Measurements from ENCODE around the gene KCTD8.
"Not testable (repeated sequence)": the region's sequence is repeated elsewhere in the genome, so short reads cannot be mapped to it uniquely, and the experiment has no call there.

Gene KCTD8

DNA sequence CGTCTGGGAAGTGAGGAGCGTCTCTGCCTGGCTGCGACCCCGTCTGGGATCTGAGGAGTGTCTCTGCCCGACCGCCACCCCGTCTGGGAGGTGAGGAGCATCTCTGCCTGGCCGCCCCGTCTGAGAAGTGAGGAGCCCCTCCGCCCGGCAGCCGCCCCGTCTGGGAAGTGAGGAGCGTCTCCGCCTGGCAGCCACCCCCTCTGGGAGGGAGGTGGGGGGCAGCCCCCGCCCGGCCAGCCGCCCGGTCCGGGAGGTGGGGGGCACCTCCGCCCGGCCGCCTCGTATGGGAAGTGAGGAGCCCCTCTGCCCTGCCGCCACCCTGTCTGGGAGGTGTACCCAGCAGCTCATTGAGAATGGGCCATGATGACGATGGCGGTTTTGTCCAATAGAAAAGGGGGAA lies 280.8 kb downstream of the KCTD8 start:
- H3K9me3 ChIP-seq (ENCODE audit: control insufficient read depth, low read length); H3K36me3 ChIP-seq (ENCODE audit: control insufficient read depth, insufficient read depth, low read length); DNase-seq; H3K27ac ChIP-seq (ENCODE audit: insufficient read depth, low read length, poor library complexity, severe bottlenecking); H3K27me3 ChIP-seq (replicated peaks; ENCODE audit: control insufficient read depth, insufficient read depth, low read length, poor library complexity, severe bottlenecking); H3K4me1 ChIP-seq (ENCODE audit: control insufficient read depth, insufficient read depth, low read length, poor library complexity, severe bottlenecking); H3K4me3 ChIP-seq (ENCODE audit: insufficient read depth, low read depth, low read length, poor library complexity, severe bottlenecking): not testable (repeated sequence)

DNA sequence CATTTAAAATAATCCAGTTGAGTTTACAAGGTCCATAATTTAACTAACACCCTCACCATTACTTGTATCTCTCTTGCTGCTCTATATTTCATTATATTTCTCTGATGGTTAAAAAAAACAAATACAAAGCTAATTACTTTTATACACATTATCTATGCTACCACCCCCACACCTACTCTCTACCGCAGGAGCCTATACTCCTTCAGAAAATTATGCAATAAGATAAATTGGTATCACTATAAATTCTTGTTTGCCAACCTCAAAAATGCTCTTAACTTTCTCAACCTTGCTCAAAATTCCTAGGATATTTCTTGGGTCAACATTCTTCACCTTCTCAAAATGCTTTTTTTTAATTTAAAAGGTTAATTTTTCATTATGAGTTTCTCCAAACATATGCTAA lies 282.7 kb downstream of the KCTD8 start:
- H3K27ac ChIP-seq (ENCODE audit: insufficient read depth, low read length, poor library complexity, severe bottlenecking) = no peak overlapping the region
- H3K4me1 ChIP-seq (ENCODE audit: control insufficient read depth, insufficient read depth, low read length, poor library complexity, severe bottlenecking) = no peaks in the 10 kb centered on the region
- no peaks in the 10 kb centered on the region for H3K36me3 ChIP-seq (ENCODE audit: control insufficient read depth, insufficient read depth, low read length)
- no peaks in the 10 kb centered on the region for H3K9me3 ChIP-seq (ENCODE audit: control insufficient read depth, low read length)
- H3K4me3 ChIP-seq (ENCODE audit: insufficient read depth, low read depth, low read length, poor library complexity, severe bottlenecking) = no peak overlapping the region
- no peak for DNase-seq
- H3K27me3 ChIP-seq (replicated peaks; ENCODE audit: control insufficient read depth, insufficient read depth, low read length, poor library complexity, severe bottlenecking) = no peaks in the 10 kb centered on the region

DNA sequence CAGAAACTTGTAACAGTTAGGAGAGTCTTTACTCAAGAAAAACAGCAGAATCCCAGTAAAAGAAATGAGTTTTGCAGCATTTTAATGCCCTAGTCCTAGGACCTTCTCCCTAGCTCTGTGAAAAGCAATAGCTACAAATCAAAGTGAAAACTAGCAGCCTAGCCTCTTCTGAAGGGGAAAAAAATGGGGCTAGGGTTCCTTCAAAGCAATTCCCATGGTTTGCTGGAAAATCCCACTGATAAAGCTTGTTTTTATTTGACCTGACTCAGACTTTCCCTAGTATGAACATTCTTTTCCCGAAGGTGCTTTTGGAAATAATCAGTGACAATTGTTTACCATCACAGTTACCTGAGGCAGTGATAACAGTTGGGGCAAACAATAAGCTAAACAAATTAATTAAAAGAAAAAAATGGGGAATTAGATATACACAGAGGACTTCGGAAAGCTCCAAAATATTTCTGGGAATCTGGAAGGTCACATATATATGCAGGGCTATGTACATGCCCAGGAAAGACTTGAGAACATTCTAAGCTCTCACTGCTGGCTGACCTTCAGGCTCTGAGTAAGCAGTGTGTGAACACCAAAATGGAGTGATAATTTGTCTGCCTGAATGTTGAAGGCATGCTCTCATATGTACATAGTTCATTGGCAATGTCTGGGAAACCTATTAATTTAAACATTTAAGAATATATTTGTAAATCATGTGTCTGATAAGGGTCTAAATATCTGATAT lies 285.9 kb downstream of the KCTD8 start:
- H3K4me1 ChIP-seq (ENCODE audit: control insufficient read depth, insufficient read depth, low read length, poor library complexity, severe bottlenecking) = no peaks in the 10 kb centered on the region
- H3K4me3 ChIP-seq (ENCODE audit: insufficient read depth, low read depth, low read length, poor library complexity, severe bottlenecking) = no peak overlapping the region
- no peak for DNase-seq
- no peaks in the 10 kb centered on the region for H3K36me3 ChIP-seq (ENCODE audit: control insufficient read depth, insufficient read depth, low read length)
- H3K27ac ChIP-seq (ENCODE audit: insufficient read depth, low read length, poor library complexity, severe bottlenecking) = no peak overlapping the region
- no peaks in the 10 kb centered on the region for H3K27me3 ChIP-seq (replicated peaks; ENCODE audit: control insufficient read depth, insufficient read depth, low read length, poor library complexity, severe bottlenecking)
- no peaks in the 10 kb centered on the region for H3K9me3 ChIP-seq (ENCODE audit: control insufficient read depth, low read length)

DNA sequence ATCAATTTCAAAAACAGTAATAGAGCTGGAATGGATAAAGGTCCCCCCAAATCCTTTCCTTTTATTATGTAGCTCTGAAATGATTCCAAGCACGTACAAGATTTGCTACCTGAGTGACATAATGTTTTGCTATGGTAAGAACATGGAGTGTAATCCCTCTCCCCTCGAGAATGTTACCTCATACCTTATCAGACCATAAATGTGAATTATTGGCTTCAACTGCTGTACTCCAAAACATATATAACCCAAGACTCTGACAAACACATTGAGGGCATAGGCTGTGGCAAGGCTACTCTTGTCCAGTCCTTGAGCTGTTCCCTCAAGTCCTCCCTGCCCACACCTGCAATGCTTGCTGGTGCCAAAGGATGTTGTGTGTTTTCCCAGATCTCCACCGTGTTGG lies 286.9 kb downstream of the KCTD8 start:
- H3K27ac ChIP-seq (ENCODE audit: insufficient read depth, low read length, poor library complexity, severe bottlenecking) = no peak overlapping the region
- no peak overlapping the region for H3K4me3 ChIP-seq (ENCODE audit: insufficient read depth, low read depth, low read length, poor library complexity, severe bottlenecking)
- H3K4me1 ChIP-seq (ENCODE audit: control insufficient read depth, insufficient read depth, low read length, poor library complexity, severe bottlenecking) = no peaks in the 10 kb centered on the region
- no peaks in the 10 kb centered on the region for H3K9me3 ChIP-seq (ENCODE audit: control insufficient read depth, low read length)
- no peak for DNase-seq
- H3K27me3 ChIP-seq (replicated peaks; ENCODE audit: control insufficient read depth, insufficient read depth, low read length, poor library complexity, severe bottlenecking) = no peaks in the 10 kb centered on the region
- H3K36me3 ChIP-seq (ENCODE audit: control insufficient read depth, insufficient read depth, low read length) = no peaks in the 10 kb centered on the region

DNA sequence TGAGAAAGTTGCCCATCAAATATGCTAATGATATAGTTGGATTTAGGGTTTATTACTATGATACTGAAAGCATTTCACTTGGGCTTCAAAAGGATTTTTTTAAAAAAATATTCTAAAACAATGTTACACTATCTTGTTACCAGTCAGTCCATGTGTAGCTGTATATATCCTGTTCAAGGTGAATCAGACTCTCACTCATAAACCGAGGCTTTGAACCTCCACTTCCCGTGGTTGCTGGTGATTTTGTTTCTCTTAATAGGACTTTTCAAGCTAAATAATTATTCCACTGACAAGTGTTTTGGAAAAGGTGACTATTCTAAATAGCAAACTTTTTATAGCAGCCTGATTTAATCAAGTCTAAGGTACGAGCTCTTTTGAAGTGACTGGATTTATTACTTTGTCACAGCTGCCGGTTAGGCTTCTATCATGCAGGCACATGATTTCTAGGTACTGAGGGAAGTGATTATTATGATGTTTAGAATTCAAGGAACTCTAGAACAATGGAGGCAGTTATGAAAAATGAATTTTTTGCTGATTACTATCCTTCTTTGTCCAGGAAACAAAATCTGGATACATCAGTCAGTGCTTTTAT lies 287.7 kb downstream of the KCTD8 start:
- no peak overlapping the region for H3K27ac ChIP-seq (ENCODE audit: insufficient read depth, low read length, poor library complexity, severe bottlenecking)
- no peaks in the 10 kb centered on the region for H3K4me1 ChIP-seq (ENCODE audit: control insufficient read depth, insufficient read depth, low read length, poor library complexity, severe bottlenecking)
- H3K36me3 ChIP-seq (ENCODE audit: control insufficient read depth, insufficient read depth, low read length) = no peaks in the 10 kb centered on the region
- no peak overlapping the region for H3K4me3 ChIP-seq (ENCODE audit: insufficient read depth, low read depth, low read length, poor library complexity, severe bottlenecking)
- no peak for DNase-seq
- no peaks in the 10 kb centered on the region for H3K27me3 ChIP-seq (replicated peaks; ENCODE audit: control insufficient read depth, insufficient read depth, low read length, poor library complexity, severe bottlenecking)
- no peaks in the 10 kb centered on the region for H3K9me3 ChIP-seq (ENCODE audit: control insufficient read depth, low read length)

DNA sequence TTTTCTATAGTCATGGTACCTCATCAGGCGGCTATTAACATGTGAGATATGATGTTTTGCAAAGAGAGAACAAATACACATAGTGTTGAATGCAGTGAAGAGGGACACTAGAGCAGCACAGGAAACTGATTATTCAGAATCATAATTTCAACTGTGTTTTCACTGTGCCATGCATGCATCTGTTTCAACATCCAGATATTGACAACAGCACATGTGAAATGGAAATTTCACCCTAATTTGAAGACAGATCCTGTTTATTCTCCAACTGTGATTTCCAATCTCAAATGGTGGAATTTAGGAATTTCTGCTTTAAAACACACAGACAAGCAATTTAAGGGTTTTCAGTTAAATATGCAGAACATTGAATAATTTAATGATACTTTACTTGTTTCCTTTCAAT lies 288.6 kb downstream of the KCTD8 start:
- no peaks in the 10 kb centered on the region for H3K4me1 ChIP-seq (ENCODE audit: control insufficient read depth, insufficient read depth, low read length, poor library complexity, severe bottlenecking)
- H3K36me3 ChIP-seq (ENCODE audit: control insufficient read depth, insufficient read depth, low read length) = no peaks in the 10 kb centered on the region
- DNase-seq = no peak
- H3K27me3 ChIP-seq (replicated peaks; ENCODE audit: control insufficient read depth, insufficient read depth, low read length, poor library complexity, severe bottlenecking) = no peaks in the 10 kb centered on the region
- no peak overlapping the region for H3K4me3 ChIP-seq (ENCODE audit: insufficient read depth, low read depth, low read length, poor library complexity, severe bottlenecking)
- H3K9me3 ChIP-seq (ENCODE audit: control insufficient read depth, low read length) = no peaks in the 10 kb centered on the region
- no peak overlapping the region for H3K27ac ChIP-seq (ENCODE audit: insufficient read depth, low read length, poor library complexity, severe bottlenecking)

DNA sequence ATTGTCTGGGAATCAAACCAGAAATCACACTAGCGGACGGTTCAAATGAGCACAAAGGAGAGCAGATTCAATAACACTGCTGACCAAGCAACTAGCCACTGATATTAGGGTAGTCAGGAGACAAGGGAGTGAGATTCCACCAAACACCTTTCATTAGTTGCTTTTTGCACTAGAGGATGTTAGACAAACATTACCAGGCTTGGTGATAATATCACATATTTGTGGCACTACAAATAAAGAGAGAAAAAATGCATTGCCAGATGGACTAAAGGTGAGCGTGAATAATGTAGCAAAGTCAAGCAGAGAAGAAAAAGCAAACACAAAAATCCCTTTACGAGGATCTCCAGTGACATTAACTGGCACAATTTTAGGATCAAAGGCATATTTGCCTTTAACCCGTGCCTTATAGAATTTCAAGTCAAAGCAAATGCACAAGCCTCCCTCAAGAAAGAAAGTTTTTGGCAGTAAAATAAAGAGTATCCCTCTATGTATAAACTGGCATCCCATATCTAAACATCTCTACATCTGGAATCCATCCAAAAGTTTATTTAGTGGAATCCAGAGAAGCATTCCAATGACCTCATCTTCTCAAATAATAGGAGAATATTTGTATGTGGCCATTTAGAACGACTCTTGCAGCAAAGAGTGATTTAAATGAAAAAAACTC lies 290.9 kb downstream of the KCTD8 start:
- H3K36me3 ChIP-seq (ENCODE audit: control insufficient read depth, insufficient read depth, low read length) = no peaks in the 10 kb centered on the region
- no peaks in the 10 kb centered on the region for H3K27me3 ChIP-seq (replicated peaks; ENCODE audit: control insufficient read depth, insufficient read depth, low read length, poor library complexity, severe bottlenecking)
- H3K27ac ChIP-seq (ENCODE audit: insufficient read depth, low read length, poor library complexity, severe bottlenecking) = no peak overlapping the region
- H3K4me1 ChIP-seq (ENCODE audit: control insufficient read depth, insufficient read depth, low read length, poor library complexity, severe bottlenecking) = no peaks in the 10 kb centered on the region
- no peak overlapping the region for H3K4me3 ChIP-seq (ENCODE audit: insufficient read depth, low read depth, low read length, poor library complexity, severe bottlenecking)
- H3K9me3 ChIP-seq (ENCODE audit: control insufficient read depth, low read length) = no peaks in the 10 kb centered on the region
- DNase-seq = no peak

DNA sequence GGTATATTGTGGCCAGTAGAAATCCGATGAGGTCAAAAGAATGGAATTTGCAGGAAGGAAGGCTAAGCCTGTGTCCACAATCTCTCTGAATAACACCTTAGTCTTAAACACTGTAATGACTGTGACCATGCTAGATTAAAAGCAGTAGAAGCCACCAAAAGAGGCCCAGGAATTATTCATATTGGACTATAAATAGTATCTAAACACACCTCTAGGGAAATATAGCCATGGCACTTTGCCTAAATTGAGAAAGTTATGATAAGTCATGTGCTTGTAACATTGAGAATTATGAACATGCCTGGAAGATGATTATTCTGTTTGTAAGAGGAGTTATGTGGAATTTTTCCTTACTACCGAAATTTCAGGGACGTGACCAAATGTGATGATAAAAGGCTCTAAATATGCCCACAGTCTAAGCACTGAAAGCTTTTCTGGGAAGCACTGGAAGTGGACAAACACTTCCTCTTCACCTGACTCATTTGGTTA lies 298.5 kb downstream of the KCTD8 start:
- H3K4me3 ChIP-seq (ENCODE audit: insufficient read depth, low read depth, low read length, poor library complexity, severe bottlenecking) = no peak overlapping the region
- no peak overlapping the region for H3K27ac ChIP-seq (ENCODE audit: insufficient read depth, low read length, poor library complexity, severe bottlenecking)
- no peaks in the 10 kb centered on the region for H3K36me3 ChIP-seq (ENCODE audit: control insufficient read depth, insufficient read depth, low read length)
- no peaks in the 10 kb centered on the region for H3K4me1 ChIP-seq (ENCODE audit: control insufficient read depth, insufficient read depth, low read length, poor library complexity, severe bottlenecking)
- H3K27me3 ChIP-seq (replicated peaks; ENCODE audit: control insufficient read depth, insufficient read depth, low read length, poor library complexity, severe bottlenecking) = no peaks in the 10 kb centered on the region
- no peaks in the 10 kb centered on the region for H3K9me3 ChIP-seq (ENCODE audit: control insufficient read depth, low read length)
- no peak for DNase-seq

DNA sequence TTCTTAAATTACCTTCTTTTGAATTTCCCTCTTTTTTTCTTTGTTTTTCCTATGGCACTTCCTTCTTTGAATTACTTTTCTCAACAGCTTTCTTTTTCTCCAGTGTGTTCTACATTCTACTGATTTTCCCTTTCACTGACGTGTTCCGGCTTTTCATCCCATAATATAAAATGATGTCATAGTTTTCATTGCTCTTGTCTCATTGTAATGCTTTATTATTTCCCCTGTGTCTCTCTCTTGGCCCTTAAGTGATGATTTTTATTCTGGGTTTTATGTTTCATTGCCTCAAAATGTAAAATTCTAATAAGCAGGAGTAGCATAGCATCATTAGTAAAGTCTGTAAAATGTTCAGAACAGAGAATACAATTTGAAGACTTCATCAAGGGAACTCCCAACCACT lies 299.3 kb downstream of the KCTD8 start:
- no peaks in the 10 kb centered on the region for H3K4me1 ChIP-seq (ENCODE audit: control insufficient read depth, insufficient read depth, low read length, poor library complexity, severe bottlenecking)
- H3K4me3 ChIP-seq (ENCODE audit: insufficient read depth, low read depth, low read length, poor library complexity, severe bottlenecking) = no peak overlapping the region
- H3K27ac ChIP-seq (ENCODE audit: insufficient read depth, low read length, poor library complexity, severe bottlenecking) = no peak overlapping the region
- DNase-seq = no peak
- no peaks in the 10 kb centered on the region for H3K27me3 ChIP-seq (replicated peaks; ENCODE audit: control insufficient read depth, insufficient read depth, low read length, poor library complexity, severe bottlenecking)
- no peaks in the 10 kb centered on the region for H3K9me3 ChIP-seq (ENCODE audit: control insufficient read depth, low read length)
- H3K36me3 ChIP-seq (ENCODE audit: control insufficient read depth, insufficient read depth, low read length) = no peaks in the 10 kb centered on the region

DNA sequence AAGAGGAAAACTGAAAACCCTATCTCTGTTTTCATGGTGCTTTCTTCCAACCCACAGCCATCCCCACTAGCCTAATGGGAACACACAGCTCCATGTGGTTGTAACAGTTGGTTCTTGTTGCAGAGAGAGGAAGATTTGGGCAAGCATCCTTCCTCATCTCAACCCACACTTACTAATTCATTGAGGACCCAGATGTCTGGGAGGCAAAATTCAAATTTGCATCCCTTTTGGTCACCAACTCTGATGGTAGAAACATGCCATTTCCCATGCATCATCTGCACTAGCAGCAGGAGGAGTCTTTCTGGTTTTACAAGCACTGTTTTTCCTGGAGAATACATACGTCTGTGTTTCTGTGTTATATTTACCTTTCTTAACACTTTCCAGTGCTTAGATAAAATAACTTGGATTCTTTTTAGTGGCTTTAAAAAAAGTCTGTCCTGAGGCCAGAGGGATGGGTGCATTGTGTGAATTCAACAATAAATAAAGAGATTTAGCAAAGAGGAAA lies 301.0 kb downstream of the KCTD8 start:
- Histone ChIP-seq H3K36me3 (ENCODE audit: control insufficient read depth, insufficient read depth, low read length) (no peaks in the 10 kb centered on the region), H3K27me3 (replicated peaks; ENCODE audit: control insufficient read depth, insufficient read depth, low read length, poor library complexity, severe bottlenecking) (no peaks in the 10 kb centered on the region), H3K9me3 (ENCODE audit: control insufficient read depth, low read length) (no peaks in the 10 kb centered on the region), H3K4me1 (ENCODE audit: control insufficient read depth, insufficient read depth, low read length, poor library complexity, severe bottlenecking) (no peaks in the 10 kb centered on the region), H3K27ac (ENCODE audit: insufficient read depth, low read length, poor library complexity, severe bottlenecking) (no peak overlapping the region), H3K4me3 (ENCODE audit: insufficient read depth, low read depth, low read length, poor library complexity, severe bottlenecking) (no peak overlapping the region)
- DNase-seq = no peak

Data from effector memory CD4-positive, alpha-beta T cell (primary cell).